H9 (cell line): Measurements from ENCODE around the gene ETF1. TPM values are rescaled to one million over a fixed set of nuclear protein-coding genes. Genes with fewer than 3 reads are reported as not detected.

ENCODE experiments used
- DNase-seq: peaks from one replicate; pipeline ENCODE4 v3.0.0-alpha.2; 2017
- H2AFZ ChIP-seq: one replicate; pipeline ENCODE4 v1.6.1; 2013; ENCODE audit warnings: mild to moderate bottlenecking, low read length, control low read depth, moderate library complexity
- H2AK5ac ChIP-seq: 2 replicates; pipeline ENCODE4 v1.6.1; 2013; ENCODE audit warnings: low read length, control low read depth, mixed read lengths; ENCODE audit not compliant: insufficient read length
- H2BK120ac ChIP-seq: one replicate; pipeline ENCODE4 v1.6.1; 2013; ENCODE audit warnings: low read depth, mild to moderate bottlenecking, low read length, control low read depth, inconsistent platforms; ENCODE audit not compliant: poor library complexity, severe bottlenecking
- H2BK12ac ChIP-seq: 2 replicates; pipeline ENCODE4 v1.6.1; 2013; ENCODE audit warnings: low read length, control low read depth, mixed read lengths, low read depth; ENCODE audit not compliant: insufficient read length
- H2BK15ac ChIP-seq: 2 replicates; pipeline ENCODE4 v1.6.1; 2013; ENCODE audit warnings: low read depth, low read length, control low read depth
- H2BK20ac ChIP-seq: one replicate; pipeline ENCODE4 v1.6.1; 2013; ENCODE audit warnings: low read depth, mild to moderate bottlenecking, low read length, control low read depth, inconsistent platforms; ENCODE audit not compliant: poor library complexity, severe bottlenecking
- H2BK5ac ChIP-seq: 2 replicates; pipeline ENCODE4 v1.6.1; 2013; ENCODE audit warnings: low read length, control low read depth, mixed read lengths; ENCODE audit not compliant: insufficient read length
- H3K14ac ChIP-seq: 2 replicates; pipeline ENCODE4 v1.6.1; 2013; ENCODE audit warnings: low read length, control low read depth; ENCODE audit not compliant: insufficient read depth
- H3K18ac ChIP-seq: 2 replicates; pipeline ENCODE4 v1.6.1; 2013; ENCODE audit warnings: low read depth, mild to moderate bottlenecking, mixed read lengths, low read length, control low read depth; ENCODE audit not compliant: insufficient read length
- H3K23ac ChIP-seq: 2 replicates; pipeline ENCODE4 v1.6.1; 2013; ENCODE audit warnings: low read length, control low read depth, mixed read lengths, low read depth; ENCODE audit not compliant: insufficient read length
- H3K23me2 ChIP-seq: 2 replicates; pipeline ENCODE4 v1.6.1; 2013; ENCODE audit warnings: low read depth, mild to moderate bottlenecking, mixed read lengths, low read length, control low read depth; ENCODE audit not compliant: insufficient read length, poor library complexity, severe bottlenecking
- H3K27ac ChIP-seq: 2 replicates; pipeline ENCODE4 v1.5.1; 2013; ENCODE audit warnings: low read length, control low read depth, mixed read lengths, low read depth; ENCODE audit not compliant: insufficient read length
- H3K27me3 ChIP-seq: 2 replicates; pipeline ENCODE4 v1.6.1; 2013; ENCODE audit warnings: low read length, control low read depth, inconsistent platforms; ENCODE audit not compliant: insufficient read depth
- H3K4ac ChIP-seq: 2 replicates; pipeline ENCODE4 v1.6.1; 2013; ENCODE audit warnings: low read depth, mild to moderate bottlenecking, control low read depth, inconsistent platforms, low read length, moderate library complexity
- H3K4me1 ChIP-seq: 2 replicates; pipeline ENCODE4 v1.6.1; 2013; ENCODE audit warnings: low read length, control low read depth, inconsistent platforms; ENCODE audit not compliant: insufficient read depth
- H3K4me2 ChIP-seq: 2 replicates; pipeline ENCODE4 v1.6.1; 2013; ENCODE audit warnings: low read length, control low read depth, mixed read lengths; ENCODE audit not compliant: insufficient read length, insufficient read depth
- H3K56ac ChIP-seq: 2 replicates; pipeline ENCODE4 v1.6.1; 2013; ENCODE audit warnings: low read depth, mild to moderate bottlenecking, mixed read lengths, low read length, control low read depth; ENCODE audit not compliant: insufficient read length
- H3K79me1 ChIP-seq: 2 replicates; pipeline ENCODE4 v1.6.1; 2013; ENCODE audit warnings: low read depth, mild to moderate bottlenecking, moderate library complexity, low read length, control low read depth, inconsistent platforms; ENCODE audit not compliant: insufficient read depth, poor library complexity, severe bottlenecking
- H3K79me2 ChIP-seq: 2 replicates; pipeline ENCODE4 v1.6.1; 2013; ENCODE audit warnings: low read length, control low read depth, inconsistent platforms; ENCODE audit not compliant: insufficient read depth
- H3K9ac ChIP-seq: 2 replicates; pipeline ENCODE4 v1.6.1; 2013; ENCODE audit warnings: low read length, control low read depth, mixed read lengths; ENCODE audit not compliant: insufficient read length; ENCODE audit errors: extremely low read depth
- H3K9me3 ChIP-seq: one replicate; pipeline ENCODE4 v1.6.1; 2013; ENCODE audit warnings: low read depth, low read length, inconsistent platforms; ENCODE audit not compliant: control insufficient read depth
- H3T11ph ChIP-seq: one replicate; pipeline ENCODE4 v1.6.1; 2013; ENCODE audit warnings: mild to moderate bottlenecking, low read length, control low read depth, inconsistent platforms
- H4K20me1 ChIP-seq: one replicate; pipeline ENCODE4 v1.6.1; 2013; ENCODE audit not compliant: control insufficient read depth, insufficient read length, insufficient read depth
- H4K5ac ChIP-seq: 2 replicates; pipeline ENCODE4 v1.6.1; 2013; ENCODE audit warnings: low read depth, mild to moderate bottlenecking, mixed read lengths, low read length, control low read depth; ENCODE audit not compliant: insufficient read length
- H4K8ac ChIP-seq: replicated peaks from 2 replicates; pipeline ENCODE4 v1.6.1; 2013; ENCODE audit warnings: low read length, control low read depth, mixed read lengths, low read depth; ENCODE audit not compliant: insufficient read length
- H4K91ac ChIP-seq: 2 replicates; pipeline ENCODE4 v1.6.1; 2013; ENCODE audit warnings: low read depth, mild to moderate bottlenecking, moderate library complexity, mixed read lengths, low read length, control low read depth; ENCODE audit not compliant: insufficient read length
- H3K27ac Mint-ChIP-seq, 3 experiments: 2 replicates in 2 of 3; 3 replicates in 1 of 3; pipeline ENCODE4 v1.8.0; 2020 to 2021; ENCODE audit warnings: mixed read lengths in 3 of 3, mild to moderate bottlenecking in 1 of 3, moderate library complexity in 1 of 3
- H3K27me3 Mint-ChIP-seq: 2 replicates; pipeline ENCODE4 v1.8.0; 2021; ENCODE audit warnings: low read depth, mild to moderate bottlenecking, moderate library complexity, mixed read lengths
- H3K36me3 Mint-ChIP-seq, 3 experiments: 2 replicates in 2 of 3; 3 replicates in 1 of 3; pipeline ENCODE4 v1.8.0; 2020 to 2021; ENCODE audit warnings: low read depth in 3 of 3, mixed read lengths in 3 of 3; ENCODE audit not compliant: insufficient read depth in 1 of 3
- H3K4me1 Mint-ChIP-seq, 2 experiments: 2 replicates each; pipeline ENCODE4 v1.8.0; 2020; ENCODE audit warnings: mixed read lengths in 2 of 2
- H3K4me3 Mint-ChIP-seq, 2 experiments: 2 replicates in 1 of 2; 3 replicates in 1 of 2; pipeline ENCODE4 v1.8.0; 2020 to 2021; ENCODE audit warnings: mild to moderate bottlenecking in 2 of 2, mixed read lengths in 2 of 2, moderate library complexity in 1 of 2
- H3K9me3 Mint-ChIP-seq, 2 experiments: 2 replicates in 1 of 2; 3 replicates in 1 of 2; pipeline ENCODE4 v1.8.0; 2020; ENCODE audit warnings: mild to moderate bottlenecking in 2 of 2, mixed read lengths in 2 of 2, moderate library complexity in 1 of 2
- CTCF ChIP-seq: fragments of 200-600 bp; sonication (generic); conservative IDR thresholded peaks from 3 replicates; pipeline ENCODE4 v1.8.0; 2021; ENCODE audit warnings: antibody characterized with exemption, mild to moderate bottlenecking
- WGBS: extraction: QIAGEN DNeasy Blood & Tissue Kit; methylation state at CpG from one replicate; pipeline ENCODE4 v1.1.7; 2013; ENCODE audit warnings: missing lambda C conversion rate, low lambda C conversion rate, mixed read lengths; ENCODE audit not compliant: insufficient read length; ENCODE audit errors: extremely low coverage; 5-methylcytosine and 5-hydroxymethylcytosine counted together
- total RNA-seq: library from RNA; stranded (reverse); gene quantifications from 2 replicates; pipeline ENCODE4 v1.2.1, GENCODE V29; 2021

Gene ETF1
- total RNA-seq, 1 experiment from 2014 or later, result 175 TPM

- peak overlapping the region; percentile 53 for H3K4me2 ChIP-seq
- no peak overlapping the region for H4K8ac ChIP-seq
- peaks cover 4% of the 10 kb centered on the region; the same call in 1 of the 2 replicates for H3K4me1 ChIP-seq
- no peaks in the 10 kb centered on the region for H3K79me1 ChIP-seq
- H4K91ac ChIP-seq, result no peak overlapping the region
- H2AK5ac ChIP-seq, result no peak overlapping the region
- H3K79me2 ChIP-seq, result no peaks in the 10 kb centered on the region
- H2BK120ac ChIP-seq, result no peak overlapping the region
- Mint-ChIP-seq H3K9me3 (no peaks in the 10 kb centered on the region; a peak in 1 of 5 replicates), H3K27ac (peak overlapping the region in 2 of 3 experiments; percentile 80 to 87; a peak in 5 of 7 replicates), H3K27me3 (peaks cover 40% of the 10 kb centered on the region), H3K4me3 (peak overlapping the region; percentile 73 to 86), H3K4me1 (peaks cover 22 to 32% of the 10 kb centered on the region in 2 experiments), H3K36me3 (no peaks in the 10 kb centered on the region; a peak in 1 of 7 replicates)
- no peak overlapping the region for H2BK12ac ChIP-seq
- no peak overlapping the region for H4K5ac ChIP-seq
- no CpG with 5 or more reads among the region's 10 CpGs for WGBS
- H3K23me2 ChIP-seq, result peaks cover 11% of the 10 kb centered on the region
- no peak overlapping the region for H2BK5ac ChIP-seq
- H4K20me1 ChIP-seq, result no peaks in the 10 kb centered on the region
- peak overlapping the region; percentile 59; the same call in 1 of the 2 replicates for H3K14ac ChIP-seq
- H3K9ac ChIP-seq, result peak overlapping the region; percentile 20
- H3T11ph ChIP-seq, result no peak overlapping the region
- H3K4ac ChIP-seq, result no peak overlapping the region
- no peak overlapping the region for H2BK15ac ChIP-seq
- no peak for DNase-seq
- no peak overlapping the region for H3K56ac ChIP-seq
- peak overlapping the region; percentile 72 for H3K18ac ChIP-seq
- H2AFZ ChIP-seq, result no peak overlapping the region
- TF ChIP-seq CTCF, result no peak
- no peak overlapping the region for H3K23ac ChIP-seq
- H3K27me3 ChIP-seq, result no peaks in the 10 kb centered on the region; the same call in 1 of the 2 replicates
- no peak overlapping the region for H2BK20ac ChIP-seq
- no peak overlapping the region for H3K27ac ChIP-seq
- no peaks in the 10 kb centered on the region for H3K9me3 ChIP-seq
These were observed 50.4 kb downstream of the ETF1 start for GRCh38 chr5:138492560-138493045.
